Breast epithelium (tissue), 3 donors: ENCODE results near the gene MAD1L1.

Experiments used
- POLR2A ChIP-seq: fragments of 450-650 bp; IDR thresholded peaks from one replicate; pipeline ENCODE4 v1.6.1; 2016; ENCODE audit warnings: antibody characterized with exemption, mild to moderate bottlenecking, moderate library complexity
- TF ChIP-seq, protein P1 (sequence below), 3 donors: fragments of 450-650 bp; IDR thresholded peaks; one replicate each; pipeline ENCODE4 v1.5.1; 2016 to 2017; ENCODE audit warnings: antibody characterized with exemption in 3 of 3, mild to moderate bottlenecking in 3 of 3, moderate library complexity in 3 of 3

DNA sequence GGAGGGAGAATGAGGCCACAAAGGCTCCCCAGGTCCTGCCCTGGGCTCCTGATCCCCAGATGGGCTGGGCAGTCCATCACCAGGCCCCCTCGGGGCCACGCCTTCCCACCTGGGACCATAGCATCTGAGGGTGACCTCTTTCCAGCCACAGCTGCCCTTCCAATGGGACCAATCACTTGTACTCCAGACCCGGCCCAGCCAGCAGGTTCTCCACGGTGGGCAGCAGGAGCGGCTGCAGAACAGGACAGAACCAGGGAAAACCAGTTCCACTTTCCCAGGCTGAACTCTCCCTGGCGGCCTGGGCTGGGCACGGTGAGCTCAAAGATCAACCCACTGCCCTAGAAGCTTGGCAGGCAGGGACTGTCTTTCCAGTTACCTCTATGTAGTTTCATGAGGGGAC is 257.6 kb downstream of the MAD1L1 start:
- TF ChIP-seq, protein P1, sequence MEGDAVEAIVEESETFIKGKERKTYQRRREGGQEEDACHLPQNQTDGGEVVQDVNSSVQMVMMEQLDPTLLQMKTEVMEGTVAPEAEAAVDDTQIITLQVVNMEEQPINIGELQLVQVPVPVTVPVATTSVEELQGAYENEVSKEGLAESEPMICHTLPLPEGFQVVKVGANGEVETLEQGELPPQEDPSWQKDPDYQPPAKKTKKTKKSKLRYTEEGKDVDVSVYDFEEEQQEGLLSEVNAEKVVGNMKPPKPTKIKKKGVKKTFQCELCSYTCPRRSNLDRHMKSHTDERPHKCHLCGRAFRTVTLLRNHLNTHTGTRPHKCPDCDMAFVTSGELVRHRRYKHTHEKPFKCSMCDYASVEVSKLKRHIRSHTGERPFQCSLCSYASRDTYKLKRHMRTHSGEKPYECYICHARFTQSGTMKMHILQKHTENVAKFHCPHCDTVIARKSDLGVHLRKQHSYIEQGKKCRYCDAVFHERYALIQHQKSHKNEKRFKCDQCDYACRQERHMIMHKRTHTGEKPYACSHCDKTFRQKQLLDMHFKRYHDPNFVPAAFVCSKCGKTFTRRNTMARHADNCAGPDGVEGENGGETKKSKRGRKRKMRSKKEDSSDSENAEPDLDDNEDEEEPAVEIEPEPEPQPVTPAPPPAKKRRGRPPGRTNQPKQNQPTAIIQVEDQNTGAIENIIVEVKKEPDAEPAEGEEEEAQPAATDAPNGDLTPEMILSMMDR (IDR thresholded peaks at IDR 0.05) = no peak
- TF ChIP-seq POLR2A = no peak
